Suppressor macrophage (primary cell): Measurements from ENCODE around the gene NFKBIA.
"Not testable (repeated sequence)": the region's sequence is repeated elsewhere in the genome, so short reads cannot be mapped to it uniquely, and the experiment has no call there.

Source experiments
- DNase-seq, 4 experiments: peaks; one replicate each; pipeline ENCODE4 v3.0.0-alpha.2; 2020 to 2022

Gene NFKBIA

GRCh38 chr14:35390577-35391387, 13.8 kb downstream of the NFKBIA start:
- DNase-seq = peak; percentile 67 to 79 (median 72)

- DNase-seq = no peak
Measured at GRCh38 chr14:35389315-35389667, 15.3 kb downstream of the NFKBIA start.

- DNase-seq = no peak
Measured at GRCh38 chr14:35388656-35389314, 15.8 kb downstream of the NFKBIA start.

- DNase-seq = no peak
Measured at GRCh38 chr14:35387713-35388579, 16.6 kb downstream of the NFKBIA start.

- no peak for DNase-seq
Measured at GRCh38 chr14:35387219-35387618, 17.3 kb downstream of the NFKBIA start.

GRCh38 chr14:35386673-35387125, 17.9 kb downstream of the NFKBIA start:
- DNase-seq = no peak

- no peak for DNase-seq
Measured at GRCh38 chr14:35385042-35385839, 19.3 kb downstream of the NFKBIA start.

GRCh38 chr14:35384455-35385041, 20.0 kb downstream of the NFKBIA start:
- peak; percentile 59 to 78 (median 70) for DNase-seq

GRCh38 chr14:35383569-35384454, 20.7 kb downstream of the NFKBIA start:
- no peak for DNase-seq

- no peak for DNase-seq
Measured at GRCh38 chr14:35380794-35381193, 23.8 kb downstream of the NFKBIA start.

- not testable (repeated sequence) for DNase-seq
Measured at GRCh38 chr14:35379234-35379933, 25.2 kb downstream of the NFKBIA start.

GRCh38 chr14:35378425-35379233, 25.9 kb downstream of the NFKBIA start:
- DNase-seq = no peak

GRCh38 chr14:35375558-35376025, 29.0 kb downstream of the NFKBIA start:
- DNase-seq = peak; percentile 70 to 89 (median 76)

GRCh38 chr14:35374263-35374712, 30.3 kb downstream of the NFKBIA start:
- peak; percentile 87 to 96 (median 92) for DNase-seq

- not testable (repeated sequence) for DNase-seq
Measured at GRCh38 chr14:35373208-35373607, 31.3 kb downstream of the NFKBIA start.

- DNase-seq = no peak
Measured at GRCh38 chr14:35370969-35371368, 33.6 kb downstream of the NFKBIA start.

- DNase-seq = peak in 1 of 4 experiments; percentile 37
Measured at GRCh38 chr14:35369701-35370191, 34.8 kb downstream of the NFKBIA start.

- DNase-seq = no peak
Measured at GRCh38 chr14:35368583-35369392, 35.8 kb downstream of the NFKBIA start.
